ENCODE measurements around the gene OR2G3.

Gene OR2G3

DNA sequence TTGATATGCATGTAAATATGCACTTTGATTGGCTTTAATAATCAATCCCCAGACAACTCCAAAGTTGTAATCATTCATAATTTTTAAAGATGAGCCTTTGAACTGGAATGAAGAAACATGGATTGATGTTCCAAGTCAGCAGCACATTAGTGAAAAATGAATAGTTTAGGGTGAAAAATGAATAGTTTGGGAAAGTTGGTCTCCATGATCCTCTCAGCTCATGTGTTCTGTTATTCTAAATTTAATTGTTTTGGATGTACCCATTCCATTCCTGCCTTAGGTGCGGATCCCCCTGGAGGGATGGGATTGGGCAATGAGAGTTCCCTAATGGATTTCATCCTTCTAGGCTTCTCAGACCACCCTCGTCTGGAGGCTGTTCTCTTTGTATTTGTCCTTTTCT is at the start of gene OR2G3:
OR2G3 (plus strand) TSS at position 301 of the 400 bp plus-strand sequence; CDS start at position 301, 0 bp downstream.
- DNase-seq, result no peak

DNA sequence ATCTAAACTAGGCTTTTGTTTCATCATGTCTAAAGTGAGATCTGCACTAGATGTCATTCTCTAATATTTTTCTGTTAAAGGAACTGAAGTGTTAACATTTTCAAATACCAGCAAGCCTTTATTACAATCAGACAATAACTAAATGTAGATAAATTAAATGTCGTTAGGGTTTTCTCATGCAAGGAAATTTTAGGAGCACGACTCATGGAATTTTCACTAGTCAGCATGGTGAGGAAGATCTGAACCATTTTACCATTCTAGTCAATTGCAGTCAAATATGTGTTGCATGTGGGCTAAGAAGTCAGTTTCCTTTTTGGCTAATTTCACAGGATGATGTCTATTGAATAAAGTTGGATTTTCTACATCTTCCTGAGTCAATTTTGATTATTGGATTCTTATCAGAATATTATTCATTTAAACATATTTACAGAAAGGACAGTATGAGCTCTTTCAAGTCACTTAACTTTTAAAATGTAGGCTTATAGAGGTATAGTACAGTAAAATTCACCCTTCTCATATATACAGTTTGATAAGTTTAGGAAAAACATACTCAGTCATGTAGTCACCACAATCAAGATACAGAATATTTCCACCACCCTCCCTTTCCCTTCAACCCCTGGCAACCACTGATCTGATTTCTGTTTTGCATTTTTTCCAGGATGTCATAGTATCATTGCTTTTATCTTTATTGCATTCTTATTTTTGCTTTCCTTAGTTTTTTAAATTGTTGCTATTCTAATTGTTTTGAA is 47.3 kb upstream of the OR2G3 start:
- DNase-seq, result no peak

DNA sequence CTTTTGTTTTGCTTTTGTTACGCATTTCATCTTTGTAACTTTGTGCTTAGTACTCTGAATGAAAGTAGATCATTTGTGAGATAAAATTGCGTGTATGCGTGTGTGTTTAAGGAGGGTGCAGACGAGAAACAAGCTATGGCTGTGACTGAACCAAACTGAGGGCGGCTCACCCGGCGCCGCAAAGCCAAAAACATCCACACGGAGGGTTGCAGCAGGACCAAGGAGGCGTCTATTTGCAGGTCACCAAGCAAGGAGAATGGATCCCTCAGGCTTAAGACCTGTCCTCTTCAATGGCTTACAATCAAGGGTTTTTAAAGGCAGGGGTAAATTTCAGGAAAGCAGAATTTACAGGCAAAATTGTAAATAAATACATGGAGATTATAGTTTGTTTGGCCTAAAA is 43.7 kb upstream of the OR2G3 start:
- DNase-seq, result no peak

DNA sequence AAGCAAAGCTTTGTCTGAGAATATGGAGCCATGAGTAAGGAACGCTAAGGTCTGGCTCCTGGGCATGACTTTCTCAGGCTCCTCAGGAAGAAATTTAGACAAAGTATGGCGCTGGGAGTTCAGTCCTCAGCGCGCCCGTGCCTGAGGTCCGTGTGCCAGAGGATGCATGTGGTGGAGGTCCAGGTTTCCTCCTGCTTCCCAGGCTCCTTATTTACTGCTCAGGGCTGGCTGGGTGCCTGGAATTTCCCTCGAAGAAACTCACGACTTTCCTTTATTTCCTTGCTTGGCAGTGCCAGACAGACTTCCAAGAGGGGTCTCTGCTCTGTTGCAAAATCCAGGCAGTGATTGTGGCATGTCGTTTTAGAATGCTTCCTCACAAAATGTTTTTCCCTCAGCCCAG is 43.2 kb upstream of the OR2G3 start:
- DNase-seq, result no peak

DNA sequence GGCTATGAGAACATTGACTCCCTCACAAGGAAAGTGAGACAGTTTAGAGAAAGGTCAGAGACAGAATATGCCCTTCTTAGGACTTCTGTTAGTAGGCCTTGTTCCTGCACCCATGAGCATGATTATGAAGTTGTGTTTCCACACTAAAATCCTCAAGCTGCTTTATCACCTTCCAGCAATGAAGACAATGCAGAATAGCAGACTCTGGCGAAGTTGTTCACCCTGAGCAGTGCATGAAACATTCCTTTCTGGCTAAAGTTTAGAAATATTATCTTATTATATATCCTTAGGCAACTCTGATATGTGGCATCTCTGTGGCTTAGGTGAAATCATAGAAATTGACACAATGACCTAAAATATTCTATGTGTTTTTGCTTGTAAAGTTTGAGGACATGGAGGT is 31.1 kb upstream of the OR2G3 start:
- DNase-seq, result no peak

DNA sequence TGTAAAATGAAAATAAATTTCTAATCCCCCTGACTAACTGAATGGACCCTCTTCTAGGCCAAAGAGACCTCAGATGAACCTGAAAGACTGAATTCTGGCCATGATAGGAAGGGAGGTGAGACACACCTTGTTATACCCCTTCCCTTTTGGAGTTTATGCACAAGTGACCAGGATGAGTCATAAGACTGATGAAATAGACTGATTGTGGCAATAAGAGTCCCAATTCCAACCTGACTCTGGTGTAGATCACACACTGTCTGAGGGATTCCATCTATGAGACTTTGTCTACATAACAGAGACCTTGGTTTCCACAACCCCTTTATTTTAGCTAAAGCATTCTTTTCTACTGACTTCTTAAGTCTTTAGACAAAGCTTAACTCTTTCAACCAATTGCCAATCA is 30.7 kb upstream of the OR2G3 start:
- no peak for DNase-seq

DNA sequence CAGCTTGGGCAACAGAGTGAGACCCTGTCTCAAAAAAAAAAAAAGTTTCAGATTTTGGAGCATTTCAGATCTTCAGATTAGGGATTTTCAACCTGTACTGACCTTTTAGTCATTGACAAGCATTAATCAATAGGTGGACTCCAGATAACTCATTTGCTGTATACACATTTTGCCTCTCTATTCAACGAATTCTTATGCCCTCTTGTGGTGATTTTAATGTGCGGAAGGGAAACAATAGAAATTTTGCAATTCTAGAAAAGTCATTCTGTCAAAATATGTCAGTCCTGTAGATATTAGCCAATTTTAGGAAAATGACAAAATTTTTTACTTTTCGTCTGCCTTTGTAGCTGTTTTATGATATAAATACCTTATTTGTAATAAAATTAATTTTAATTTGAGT is 28.9 kb upstream of the OR2G3 start:
- peak; percentile 3 for DNase-seq

DNA sequence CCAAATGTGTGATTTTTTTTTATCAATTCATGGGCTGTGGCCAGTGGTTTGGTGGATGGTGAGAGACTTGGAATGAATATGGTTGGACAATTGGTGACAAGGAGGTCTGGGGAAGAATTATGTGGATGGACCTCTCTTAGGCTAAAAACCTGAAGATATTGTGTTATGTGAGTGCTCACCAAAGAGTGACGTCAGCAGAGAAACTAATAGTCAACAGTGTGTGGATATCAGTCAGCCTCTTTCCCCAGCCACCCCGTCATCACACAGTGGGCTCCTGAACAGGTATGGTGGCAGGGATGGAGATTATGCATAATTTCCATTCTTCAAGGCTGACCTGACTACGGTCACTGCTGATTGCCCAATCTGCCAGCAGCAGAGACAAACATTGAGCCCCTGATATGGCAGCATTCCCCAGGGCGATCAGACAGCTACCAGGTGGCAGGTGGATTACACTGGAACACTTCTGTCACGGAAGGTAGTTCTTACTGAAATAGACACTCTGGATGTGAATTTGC is 26.4 kb upstream of the OR2G3 start:
- no peak for DNase-seq

DNA sequence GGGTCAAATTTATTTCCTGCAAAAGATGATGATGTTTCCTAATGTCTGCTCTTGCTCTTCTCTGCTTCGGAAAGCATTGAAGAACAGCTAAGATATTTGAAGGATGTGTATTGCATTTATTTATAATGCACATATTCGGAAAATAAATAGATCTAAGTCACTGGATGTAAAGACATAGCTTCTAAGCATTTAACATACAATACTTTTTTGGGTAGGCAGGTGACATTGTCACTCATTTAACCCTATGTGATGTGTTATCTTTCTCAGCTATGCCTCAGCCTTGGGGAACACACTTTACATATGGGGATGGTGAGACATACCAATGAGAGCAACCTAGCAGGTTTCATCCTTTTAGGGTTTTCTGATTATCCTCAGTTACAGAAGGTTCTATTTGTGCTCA is 17.3 kb upstream of the OR2G3 start, which contains the start of gene OR2G2:
OR2G2 (plus strand) TSS at position 301 of the 400 bp plus-strand sequence; CDS start at position 301, 0 bp downstream.
- no peak for DNase-seq

DNA sequence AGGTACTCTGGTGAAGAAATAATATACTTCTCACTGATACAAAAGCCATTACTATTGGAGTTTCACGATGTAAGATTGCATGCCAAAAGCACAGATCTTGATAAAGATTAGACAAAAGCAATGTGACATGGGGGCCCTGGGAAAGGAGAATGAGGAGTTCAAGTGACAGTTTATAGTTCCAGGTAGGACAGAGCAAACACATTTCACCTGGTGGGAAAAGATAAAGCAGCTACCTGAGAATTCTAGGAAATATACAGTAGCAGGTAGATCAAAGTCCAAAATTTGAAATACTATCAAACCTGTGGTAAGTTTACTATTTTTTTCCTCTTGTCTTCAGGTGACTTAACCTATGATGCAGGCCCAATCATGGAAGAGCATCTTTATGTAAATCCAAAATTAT is 8.0 kb downstream of the OR2G3 start:
- no peak for DNase-seq

DNA sequence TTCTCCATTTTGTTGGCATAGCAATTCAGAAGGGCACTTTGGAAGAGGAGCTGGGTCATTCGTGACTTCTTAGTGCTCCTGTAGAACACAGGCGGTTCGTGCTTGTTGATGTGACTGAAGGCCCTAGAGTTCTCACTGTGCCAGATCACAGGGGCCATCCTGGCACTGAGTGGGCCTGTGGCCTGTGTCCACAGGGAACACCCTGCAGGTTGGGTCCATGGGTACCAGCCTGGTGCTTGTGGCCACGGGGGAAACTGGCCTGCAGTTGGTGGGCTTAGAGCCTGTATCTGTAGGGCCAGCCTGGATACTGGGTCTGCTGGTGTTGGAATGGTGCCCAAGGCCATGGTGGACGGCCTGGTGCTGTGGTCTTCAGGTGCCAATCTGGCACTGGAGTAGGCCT is 9.2 kb downstream of the OR2G3 start:
- DNase-seq, result no peak

DNA sequence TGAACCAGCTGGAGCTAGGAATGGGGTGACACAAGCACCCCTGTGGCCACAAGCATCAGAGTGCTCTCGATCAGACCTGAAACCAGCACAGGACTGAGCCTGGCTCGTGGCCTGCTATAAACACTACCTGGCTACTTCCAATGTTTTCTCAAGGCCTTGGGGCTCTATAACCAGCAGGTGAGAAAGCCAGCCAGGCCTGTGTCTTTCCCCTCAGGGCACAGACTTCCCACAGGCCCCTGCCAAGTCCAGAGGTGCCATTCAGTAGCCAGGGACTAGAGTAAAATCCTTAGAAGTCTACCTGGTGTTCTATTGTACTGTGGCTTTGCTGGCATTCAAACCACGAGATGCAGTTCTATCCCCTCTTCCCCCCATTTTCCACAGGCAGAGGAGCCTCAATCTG is 22.6 kb downstream of the OR2G3 start:
- no peak for DNase-seq

DNA sequence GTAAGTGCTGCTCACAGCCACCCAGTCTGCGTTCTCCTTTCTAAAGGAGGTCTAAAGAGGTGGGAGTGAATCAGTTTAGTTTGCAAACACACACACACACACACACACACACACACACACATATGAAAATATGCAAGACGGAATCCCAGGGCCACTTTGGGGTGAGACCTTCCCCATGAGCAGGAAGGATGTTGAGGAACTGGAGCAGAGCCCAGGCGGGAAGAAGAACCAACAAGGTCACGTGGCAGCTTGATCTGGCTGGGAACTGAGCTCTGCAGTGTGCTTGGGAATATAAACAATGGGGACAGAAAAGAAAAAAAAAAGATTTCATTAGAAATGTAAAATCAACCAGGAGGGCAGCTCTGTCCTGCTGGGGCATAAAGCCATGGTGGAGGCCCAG is 32.6 kb downstream of the OR2G3 start:
- DNase-seq, result no peak

DNA sequence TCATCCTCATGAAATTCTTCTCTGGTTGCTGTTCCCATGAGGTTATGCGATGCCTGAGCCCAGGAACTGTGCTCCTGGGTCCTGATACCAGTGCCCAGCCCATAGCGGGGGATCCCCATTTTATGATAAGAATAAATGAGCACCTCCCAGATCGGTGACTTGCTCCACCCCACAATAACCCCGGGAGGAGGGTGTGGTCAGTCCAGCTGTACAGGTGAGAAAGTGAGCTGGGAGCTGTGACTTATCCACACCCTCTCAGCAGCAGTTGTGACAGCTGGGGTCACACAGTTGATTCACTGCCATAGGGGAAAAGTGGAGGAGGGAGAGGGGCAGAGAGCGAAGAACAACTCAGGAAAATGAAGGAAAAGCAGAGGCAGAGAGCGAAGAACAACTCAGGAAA is 33.4 kb downstream of the OR2G3 start:
- DNase-seq, result no peak

DNA sequence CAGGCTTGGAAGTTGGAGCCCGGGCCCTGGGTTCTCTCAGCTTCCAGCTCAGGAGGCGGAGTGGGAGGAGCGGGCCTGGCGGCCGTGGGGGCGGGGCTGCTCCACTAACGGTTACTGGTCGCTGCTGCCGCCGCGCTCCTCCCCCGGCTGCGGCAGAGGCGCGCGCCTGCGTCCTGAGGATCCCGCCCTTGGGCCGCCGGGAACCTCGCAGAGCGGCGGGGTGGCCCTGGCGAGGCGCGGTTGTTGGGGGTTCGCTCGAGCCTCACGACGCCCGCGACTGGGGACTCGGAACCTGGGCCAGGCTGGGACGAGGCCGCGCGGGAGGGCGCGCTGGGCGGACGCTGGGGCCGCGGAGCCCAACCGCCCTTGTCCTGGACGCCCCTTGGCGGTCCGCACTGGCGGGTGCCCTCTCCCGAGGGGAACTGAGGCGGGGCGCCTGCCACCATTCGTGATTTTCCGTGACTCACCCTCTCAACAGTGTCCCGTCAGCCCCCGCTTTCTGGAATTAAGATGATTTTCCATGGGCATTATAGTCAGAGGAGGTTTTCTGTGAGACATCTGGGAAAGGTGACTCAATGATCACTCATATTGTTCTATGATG is 34.1 kb downstream of the OR2G3 start:
- no peak for DNase-seq

DNA sequence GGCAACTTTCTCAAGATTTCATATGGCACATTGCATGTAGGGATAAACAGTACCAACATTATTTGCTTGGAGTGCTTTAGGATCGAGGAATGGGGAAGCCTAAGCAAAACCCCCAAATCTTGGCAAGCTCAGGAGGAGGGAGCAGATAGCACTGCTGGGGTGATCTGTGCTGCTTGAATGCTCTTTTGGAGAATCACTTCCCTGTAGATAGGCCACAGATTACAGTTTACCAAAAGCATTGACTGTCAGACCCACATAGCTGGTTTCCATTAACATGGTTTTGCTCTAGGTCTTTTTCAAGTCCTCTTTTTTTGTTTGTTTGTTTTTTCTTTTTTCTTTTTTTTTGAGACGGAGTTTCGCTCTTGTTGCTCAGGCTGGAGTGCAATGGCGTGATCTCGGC is 37.4 kb downstream of the OR2G3 start:
- DNase-seq, result no peak

DNA sequence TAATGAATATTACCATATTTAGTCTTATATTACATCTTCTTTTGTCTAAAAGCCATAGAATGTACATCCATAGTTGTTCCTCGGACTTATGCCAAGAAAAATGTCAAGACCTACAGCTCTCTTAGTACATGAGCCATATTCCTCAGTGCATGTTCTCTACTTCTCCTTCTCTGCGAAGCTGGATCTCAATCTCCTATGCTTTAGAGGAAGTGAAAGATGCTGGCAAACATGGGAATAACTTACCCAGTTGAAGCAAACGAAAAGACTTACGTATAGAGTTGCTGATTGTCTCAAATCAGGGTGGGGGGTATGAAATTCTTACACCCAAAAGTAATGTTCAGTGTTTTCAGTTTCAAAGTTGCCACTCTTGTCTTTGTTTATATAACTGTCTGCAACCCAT is 41.5 kb downstream of the OR2G3 start:
- no peak for DNase-seq

DNA sequence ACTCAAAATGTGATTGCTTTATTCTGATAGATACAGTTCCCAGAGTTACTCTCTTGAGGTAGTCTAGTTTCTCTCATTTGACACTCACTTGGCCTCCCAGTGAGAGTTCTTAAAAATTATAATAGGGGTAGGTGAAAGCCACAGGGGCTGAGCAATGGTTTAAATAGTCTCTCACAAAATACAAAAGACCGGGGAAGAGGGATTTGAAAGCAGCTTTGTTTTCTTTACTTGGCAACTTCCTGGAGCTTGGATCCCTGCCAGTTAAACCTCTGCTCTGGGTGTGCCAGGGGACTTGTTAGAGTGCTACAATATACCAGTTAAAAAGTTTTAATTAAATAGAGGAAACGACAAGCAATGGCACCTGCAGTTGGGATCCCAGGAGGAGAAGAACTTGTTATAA is 42.5 kb downstream of the OR2G3 start:
- no peak for DNase-seq

DNA sequence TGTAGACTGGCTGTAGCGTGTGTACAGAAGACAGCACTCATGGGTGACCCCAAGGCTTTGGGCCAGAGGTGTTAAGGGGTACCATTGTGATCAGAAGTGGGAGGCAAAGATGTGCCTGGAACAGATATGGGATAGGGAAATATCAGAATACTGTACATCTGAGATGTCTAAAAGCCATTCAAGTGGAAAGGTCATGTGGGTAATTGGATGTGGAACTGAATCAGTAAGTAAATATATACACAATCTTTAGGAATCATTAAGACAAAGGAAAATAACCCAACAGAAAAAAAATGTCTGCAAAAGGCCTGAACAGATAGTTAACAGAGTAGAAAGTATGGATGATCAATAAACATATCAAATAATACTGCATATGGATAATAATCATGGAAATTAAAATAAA is 47.7 kb downstream of the OR2G3 start:
- DNase-seq, result no peak

Measured in NCI-H1092 treated with DMSO at 0.1 percent for 48 hours (cell line).